Measurements from ENCODE around the gene ZDHHC3. TPM values are rescaled to one million over a fixed set of nuclear protein-coding genes. Genes with fewer than 3 reads are reported as not detected.

Gene ZDHHC3
- total and polyA plus RNA-seq, 7 donors = 43.2 to 82.8 (median 62.9) TPM

DNA sequence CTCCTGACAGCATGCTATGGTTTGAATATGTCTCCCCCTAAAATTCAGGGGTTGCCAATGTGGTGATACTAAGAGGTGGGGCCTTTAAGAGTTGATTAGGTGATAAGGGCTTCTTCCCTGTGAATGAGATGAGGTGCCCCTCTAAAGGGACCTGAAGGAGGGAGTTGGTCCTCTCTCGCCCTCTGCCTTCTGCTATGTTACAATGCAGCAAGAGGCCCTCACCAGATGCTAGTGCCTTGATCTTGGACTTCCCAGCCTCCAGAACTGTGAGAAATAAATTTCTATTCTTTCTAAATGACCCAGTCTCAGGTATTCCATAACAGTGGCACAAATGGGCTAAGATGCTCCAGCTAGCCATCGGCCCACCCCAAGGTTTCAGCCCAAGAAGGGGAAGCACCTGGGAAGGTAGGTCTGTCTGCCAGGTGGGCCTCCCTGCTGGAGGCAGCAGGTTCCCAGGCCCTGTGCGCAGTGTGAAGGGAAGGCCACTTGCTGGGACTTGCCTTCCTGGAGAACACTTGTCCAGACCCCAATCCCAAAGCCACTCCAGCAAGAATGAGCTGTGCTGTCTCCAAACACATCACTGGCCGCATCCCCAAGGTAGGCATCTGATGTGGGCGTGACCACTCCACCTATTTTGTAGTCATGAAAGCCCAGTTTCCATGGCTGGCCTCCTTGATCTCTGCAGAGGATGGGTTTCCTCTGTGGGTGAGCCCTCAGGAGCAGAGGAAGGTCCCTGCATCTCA lies 92.6 kb downstream of the ZDHHC3 start:
- Histone ChIP-seq H3K4me3 (no peak overlapping the region), H3K9me3 (no peaks in the 10 kb centered on the region), H3K27me3 (no peaks in the 10 kb centered on the region), H3K36me3 (no peaks in the 10 kb centered on the region), H3K4me1 (peaks cover 0 to 17% (median 0%) of the 10 kb centered on the region in 4 donors), H3K27ac (no peak overlapping the region)
- intact Hi-C loops (cut with DNase I) = no loop called here
- DNase-seq = no peak
- TF ChIP-seq, protein P1, sequence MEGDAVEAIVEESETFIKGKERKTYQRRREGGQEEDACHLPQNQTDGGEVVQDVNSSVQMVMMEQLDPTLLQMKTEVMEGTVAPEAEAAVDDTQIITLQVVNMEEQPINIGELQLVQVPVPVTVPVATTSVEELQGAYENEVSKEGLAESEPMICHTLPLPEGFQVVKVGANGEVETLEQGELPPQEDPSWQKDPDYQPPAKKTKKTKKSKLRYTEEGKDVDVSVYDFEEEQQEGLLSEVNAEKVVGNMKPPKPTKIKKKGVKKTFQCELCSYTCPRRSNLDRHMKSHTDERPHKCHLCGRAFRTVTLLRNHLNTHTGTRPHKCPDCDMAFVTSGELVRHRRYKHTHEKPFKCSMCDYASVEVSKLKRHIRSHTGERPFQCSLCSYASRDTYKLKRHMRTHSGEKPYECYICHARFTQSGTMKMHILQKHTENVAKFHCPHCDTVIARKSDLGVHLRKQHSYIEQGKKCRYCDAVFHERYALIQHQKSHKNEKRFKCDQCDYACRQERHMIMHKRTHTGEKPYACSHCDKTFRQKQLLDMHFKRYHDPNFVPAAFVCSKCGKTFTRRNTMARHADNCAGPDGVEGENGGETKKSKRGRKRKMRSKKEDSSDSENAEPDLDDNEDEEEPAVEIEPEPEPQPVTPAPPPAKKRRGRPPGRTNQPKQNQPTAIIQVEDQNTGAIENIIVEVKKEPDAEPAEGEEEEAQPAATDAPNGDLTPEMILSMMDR (IDR thresholded peaks at IDR 0.05) = no peak
- TF ChIP-seq POLR2AphosphoS5 (IDR thresholded peaks at IDR 0.05) = no peak
- no peak for TF ChIP-seq EP300 (IDR thresholded peaks at IDR 0.05)
- TF ChIP-seq POLR2A (IDR thresholded peaks at IDR 0.05) = no peak
- WGBS, 2 donors = 85 to 92% methylated on average over 5 of the region's 5 CpGs

DNA sequence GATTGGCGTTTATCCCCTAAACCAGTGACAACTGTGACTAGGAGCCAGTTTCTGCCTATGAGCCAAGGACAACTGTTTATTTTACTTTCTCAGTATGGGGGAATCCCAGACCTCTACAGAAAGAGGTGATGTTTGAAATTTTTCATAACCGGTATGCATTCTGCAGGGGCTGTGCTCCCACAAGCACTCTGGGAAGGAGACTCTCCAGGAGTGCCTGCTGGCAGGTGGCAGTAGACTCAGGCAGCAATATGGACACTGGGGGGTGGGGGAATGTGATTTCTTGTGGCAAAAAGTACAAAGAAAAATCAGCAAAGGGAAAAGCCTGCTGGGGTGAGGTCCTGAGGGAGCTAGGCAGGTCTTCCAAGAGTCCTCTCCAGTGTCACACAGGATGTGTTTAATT lies 95.7 kb downstream of the ZDHHC3 start:
- no peak overlapping the region for H3K27ac ChIP-seq
- H3K4me1 ChIP-seq = peaks cover 0 to 11% (median 0%) of the 10 kb centered on the region in 4 donors
- no peak for DNase-seq
- no peaks in the 10 kb centered on the region for H3K36me3 ChIP-seq
- 60 to 78% methylated on average over 2 of the region's 2 CpGs for WGBS, 2 donors
- intact Hi-C loops (cut with DNase I) = no loop called here
- TF ChIP-seq POLR2A (IDR thresholded peaks at IDR 0.05) (no peak), POLR2AphosphoS5 (IDR thresholded peaks at IDR 0.05) (no peak), EP300 (IDR thresholded peaks at IDR 0.05) (no peak)
- TF ChIP-seq, protein P1 (IDR thresholded peaks at IDR 0.05) = no peak
- H3K4me3 ChIP-seq = no peak overlapping the region
- no peaks in the 10 kb centered on the region for H3K27me3 ChIP-seq
- no peaks in the 10 kb centered on the region for H3K9me3 ChIP-seq

DNA sequence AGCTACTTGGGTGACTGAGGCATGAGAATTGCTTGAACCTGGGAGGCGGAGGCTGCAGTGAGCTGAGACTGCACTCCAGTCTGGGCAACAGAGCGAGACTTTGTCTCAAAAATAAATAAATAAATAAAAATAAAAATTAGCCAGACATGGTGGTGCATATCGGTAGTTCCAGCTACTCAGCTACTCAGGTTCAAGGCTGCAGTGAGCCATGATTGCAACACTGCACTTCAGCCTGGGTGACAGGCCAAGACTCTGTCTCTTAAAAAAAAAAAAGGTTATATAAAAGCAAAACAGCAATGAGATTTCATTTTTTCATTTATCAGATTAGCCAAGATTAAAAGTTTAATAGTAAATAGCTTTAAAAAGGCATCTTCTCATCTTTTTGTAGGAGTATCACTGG lies 98.6 kb downstream of the ZDHHC3 start:
- DNase-seq = no peak
- TF ChIP-seq, protein P1 (IDR thresholded peaks at IDR 0.05) = no peak
- TF ChIP-seq POLR2AphosphoS5 (IDR thresholded peaks at IDR 0.05) (no peak), POLR2A (IDR thresholded peaks at IDR 0.05) (no peak), EP300 (IDR thresholded peaks at IDR 0.05) (no peak)
- Histone ChIP-seq H3K4me1 (no peaks in the 10 kb centered on the region), H3K36me3 (no peaks in the 10 kb centered on the region), H3K4me3 (no peak overlapping the region), H3K9me3 (no peaks in the 10 kb centered on the region), H3K27me3 (no peaks in the 10 kb centered on the region), H3K27ac (no peak overlapping the region)
- WGBS, 2 donors = 87 to 91% methylated on average over 3 of the region's 3 CpGs
- intact Hi-C loops (cut with DNase I) = no loop called here

DNA sequence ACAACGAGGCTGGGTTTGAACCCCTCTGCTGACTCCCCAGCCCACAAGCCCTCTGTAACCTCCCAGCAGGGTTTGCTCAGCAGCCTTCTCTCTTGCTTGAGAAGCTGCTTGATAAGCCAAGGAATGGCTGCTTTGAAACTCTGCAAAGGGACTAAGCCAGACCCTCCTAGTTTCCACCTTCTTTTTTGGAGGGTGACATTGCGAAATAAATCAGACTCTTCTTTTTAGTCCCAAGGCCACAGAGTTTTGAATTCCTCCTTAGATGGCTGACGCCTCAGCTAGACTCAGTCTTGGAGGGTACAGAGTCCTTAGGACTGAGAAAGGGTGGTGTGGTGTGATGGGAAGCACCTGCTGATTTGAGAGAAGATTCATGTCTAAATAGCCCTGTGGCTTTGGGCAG lies 100.4 kb downstream of the ZDHHC3 start:
- no peaks in the 10 kb centered on the region for H3K4me1 ChIP-seq
- H3K27me3 ChIP-seq = no peaks in the 10 kb centered on the region
- WGBS, 2 donors = 82% methylated on average over 3 of the region's 3 CpGs
- H3K27ac ChIP-seq = no peak overlapping the region
- intact Hi-C loops (cut with DNase I) = no loop called here
- TF ChIP-seq POLR2A (IDR thresholded peaks at IDR 0.05) (no peak), EP300 (IDR thresholded peaks at IDR 0.05) (no peak), POLR2AphosphoS5 (IDR thresholded peaks at IDR 0.05) (no peak)
- TF ChIP-seq, protein P1 (IDR thresholded peaks at IDR 0.05) = no peak
- no peaks in the 10 kb centered on the region for H3K9me3 ChIP-seq
- H3K4me3 ChIP-seq = no peak overlapping the region
- H3K36me3 ChIP-seq = no peaks in the 10 kb centered on the region
- no peak for DNase-seq

Other genes starting within 250 kb of the ZDHHC3 start
- 10 to 100 TPM in 2 of 4 donors, 1 to 10 TPM in 2; 5.8 to 14.7 (median 10.4) TPM for gene ZNF501, start 246.5 kb downstream of the ZDHHC3 start, total RNA-seq
- gene ZNF501, start 246.5 kb downstream of the ZDHHC3 start, polyA plus RNA-seq = 1 to 10 TPM in 2 of 3 donors, under 1 TPM in 1; 0.69 to 2.0 (median 1.2) TPM
- gene KIAA1143, start 214.6 kb downstream of the ZDHHC3 start, total RNA-seq = 10 to 100 TPM; 26.7 to 35.3 (median 30.8) TPM
- gene KIAA1143, start 214.6 kb downstream of the ZDHHC3 start, polyA plus RNA-seq = 10 to 100 TPM in 2 of 3 donors, 1 to 10 TPM in 1; 7.8 to 11.6 (median 10.2) TPM
- 1 to 10 TPM in 3 of 4 donors, under 1 TPM in 1; 0.66 to 3.0 (median 1.1) TPM for gene KIF15, start 214.4 kb downstream of the ZDHHC3 start, total RNA-seq
- gene KIF15, start 214.4 kb downstream of the ZDHHC3 start, polyA plus RNA-seq = 1 to 10 TPM in 2 of 3 donors, under 1 TPM in 1; 0.60 to 8.8 (median 1.8) TPM
- gene TMEM42, start 114.3 kb downstream of the ZDHHC3 start, total RNA-seq = 10 to 100 TPM in 2 of 4 donors, 1 to 10 TPM in 2; 8.3 to 25.7 (median 10.4) TPM
- gene TMEM42, start 114.3 kb downstream of the ZDHHC3 start, polyA plus RNA-seq = 10 to 100 TPM in 2 of 3 donors, 1 to 10 TPM in 1; 6.2 to 13.8 (median 10.2) TPM
- gene TGM4, start 101.6 kb downstream of the ZDHHC3 start, total RNA-seq = not detected
- gene TGM4, start 101.6 kb downstream of the ZDHHC3 start, polyA plus RNA-seq = not detected
- gene EXOSC7, start 70 bp upstream of the ZDHHC3 start, total RNA-seq = 10 to 100 TPM; 26.9 to 44.3 (median 34.9) TPM
- gene EXOSC7, start 70 bp upstream of the ZDHHC3 start, polyA plus RNA-seq = 10 to 100 TPM; 16.2 to 40.3 (median 17.3) TPM
- 10 to 100 TPM; 21.3 to 97.2 (median 40.3) TPM for gene CLEC3B, start 50.1 kb upstream of the ZDHHC3 start, total RNA-seq
- gene CLEC3B, start 50.1 kb upstream of the ZDHHC3 start, polyA plus RNA-seq = 10 to 100 TPM in 2 of 3 donors, 1 to 10 TPM in 1; 8.8 to 50.5 (median 35.3) TPM
- 1 to 10 TPM in 1 of 4 donors, under 1 TPM in 3; 0.71 to 1.2 (median 0.82) TPM for gene CDCP1, start 170.2 kb upstream of the ZDHHC3 start, total RNA-seq
- 10 to 100 TPM in 1 of 3 donors, 1 to 10 TPM in 2; 7.2 to 35.2 (median 9.0) TPM for gene CDCP1, start 170.2 kb upstream of the ZDHHC3 start, polyA plus RNA-seq